Suprapubic skin (tissue), 3 donors: ENCODE measurements around the gene CYP39A1.

Experiments
- CTCF ChIP-seq, 2 donors: fragments of 200-600 bp in 1 of 2; fragments of 450-650 bp in 1 of 2; sonication (generic) in 1 of 2; IDR thresholded peaks; one replicate each; pipeline ENCODE4 v1.5.1; 2016 to 2019; ENCODE audit warnings: antibody characterized with exemption in 2 of 2, mild to moderate bottlenecking in 1 of 2, moderate library complexity in 1 of 2
- POLR2A ChIP-seq, 2 donors: fragments of 450-650 bp; IDR thresholded peaks; one replicate each; pipeline ENCODE4 v1.6.1; 2017; ENCODE audit warnings: antibody characterized with exemption in 2 of 2, mild to moderate bottlenecking in 2 of 2, moderate library complexity in 2 of 2

GRCh38 chr6:46500382-46500781, 152.2 kb downstream of the CYP39A1 start:
- TF ChIP-seq CTCF (IDR thresholded peaks at IDR 0.05) (no peak), POLR2A (IDR thresholded peaks at IDR 0.05) (no peak)
